ENCODE results near the gene DPP6.

The DPP6 gene

GRCh38 chr7:154881526-154881925 lies 829.3 kb downstream of the DPP6 start:
- no peak for DNase-seq (ENCODE audit: low read depth)

DNA sequence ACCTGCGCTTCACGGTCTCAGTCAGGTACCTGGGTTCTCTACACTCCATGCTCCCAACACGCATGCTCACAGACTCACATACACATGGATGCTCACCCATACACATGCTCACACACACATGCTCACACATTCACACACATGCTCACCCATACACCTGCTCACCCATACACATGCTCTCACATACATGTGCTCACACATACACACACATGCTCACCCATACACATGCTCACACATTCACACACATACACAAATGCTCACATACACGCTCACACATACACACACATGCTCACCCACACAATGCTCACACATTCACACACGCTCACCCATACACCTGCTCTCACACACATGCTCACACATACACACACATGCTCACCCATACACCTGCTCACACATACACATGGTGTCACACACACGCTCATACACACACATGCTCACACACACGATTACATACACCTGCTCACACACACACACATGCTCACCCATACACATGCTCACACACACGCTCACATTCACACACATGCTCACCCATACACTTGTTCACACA lies 830.8 kb downstream of the DPP6 start:
- DNase-seq (ENCODE audit: low read depth) = no peak

- no peak for DNase-seq (ENCODE audit: low read depth)
Observed at GRCh38 chr7:154884348-154884920, 832.2 kb downstream of the DPP6 start.

DNA sequence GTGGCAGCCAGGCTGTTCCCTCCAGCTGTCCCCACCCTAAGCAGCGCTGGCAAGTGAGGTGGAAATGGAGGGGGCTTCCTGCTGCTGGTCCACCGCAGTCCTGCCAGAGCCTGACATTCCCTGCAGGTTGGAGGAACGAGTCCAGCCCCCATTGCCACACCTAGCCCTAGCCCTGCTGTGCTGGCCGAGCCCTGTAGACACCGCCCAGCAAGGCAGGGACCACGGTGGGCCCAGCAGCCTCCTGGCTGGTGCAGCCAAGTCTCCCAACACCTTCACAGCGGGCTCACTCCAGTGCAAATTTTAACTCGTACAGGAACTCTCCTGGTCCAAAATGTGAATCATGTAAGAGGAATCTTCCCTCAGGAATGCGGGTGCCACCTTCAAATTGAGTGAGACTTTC lies 834.4 kb downstream of the DPP6 start:
- DNase-seq (ENCODE audit: low read depth) = no peak

- DNase-seq (ENCODE audit: low read depth) = no peak
Observed at GRCh38 chr7:154888690-154889089, 836.5 kb downstream of the DPP6 start.

- no peak for DNase-seq (ENCODE audit: low read depth)
Observed at GRCh38 chr7:154892459-154892858, 840.3 kb downstream of the DPP6 start.

GRCh38 chr7:154896076-154896475 lies 843.9 kb downstream of the DPP6 start:
- no peak for DNase-seq (ENCODE audit: low read depth)

DNA sequence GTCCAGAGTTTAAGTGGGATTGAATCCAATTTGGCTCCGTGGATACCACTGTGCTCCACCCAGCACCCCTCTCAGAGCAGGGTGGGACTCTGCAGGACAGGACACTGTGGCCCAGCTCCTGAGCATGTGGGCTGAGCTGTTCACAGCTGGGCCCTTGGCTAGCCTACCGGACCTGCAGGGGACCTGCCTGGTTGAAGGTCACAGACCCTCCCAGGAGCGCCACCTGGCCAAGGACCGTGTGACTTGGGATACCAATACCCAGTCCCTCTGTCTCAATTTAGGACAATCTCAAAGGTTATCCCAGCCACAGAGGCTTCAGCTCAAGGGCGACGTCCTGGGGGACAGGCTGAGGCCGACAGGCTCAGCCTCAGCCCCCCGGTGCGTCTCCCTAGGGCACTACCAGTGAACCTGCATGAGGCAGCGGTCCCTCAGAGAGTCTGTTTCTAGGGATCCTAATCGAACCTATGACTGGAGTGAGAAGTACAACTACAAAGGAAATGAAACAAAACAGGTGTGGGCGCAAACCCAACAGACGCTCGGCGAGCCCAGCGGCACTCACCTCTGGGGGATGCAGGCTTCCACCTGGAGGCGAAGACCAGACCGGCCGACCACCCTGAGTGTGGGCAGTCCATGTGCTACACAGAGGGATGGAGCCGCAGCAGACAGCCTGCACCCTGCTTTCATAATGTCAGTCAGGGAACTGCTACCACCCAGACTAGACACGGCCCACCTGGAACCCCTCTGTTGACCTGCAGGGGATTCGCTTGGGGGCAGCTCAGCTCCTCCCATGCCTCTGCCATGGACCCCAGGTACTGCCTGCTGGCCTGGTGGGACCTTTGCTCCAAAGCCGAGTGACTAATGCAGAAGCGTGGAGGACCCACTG lies 847.0 kb downstream of the DPP6 start:
- no peak for DNase-seq (ENCODE audit: low read depth)

DNA sequence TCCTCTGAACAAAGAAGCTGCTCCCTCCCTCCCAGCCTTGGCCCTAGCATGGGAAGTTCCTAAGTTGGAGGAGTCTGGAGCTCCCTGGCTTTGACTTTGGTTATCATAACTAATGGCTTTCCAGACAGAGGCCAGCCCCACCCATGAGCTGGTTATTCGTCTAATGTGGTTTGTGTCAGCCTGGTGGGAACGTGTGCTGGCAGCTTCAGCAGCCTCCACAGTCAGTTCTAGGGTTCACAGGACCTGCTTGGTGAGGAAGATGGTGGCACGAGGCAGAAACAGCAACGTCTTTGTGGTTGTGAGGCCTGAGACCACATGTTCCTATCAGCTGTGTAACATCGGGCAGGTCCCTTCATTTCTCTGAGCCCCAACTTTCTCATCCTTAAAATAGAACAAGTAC lies 847.7 kb downstream of the DPP6 start:
- no peak for DNase-seq (ENCODE audit: low read depth)

- DNase-seq (ENCODE audit: low read depth) = no peak
Observed at GRCh38 chr7:154902600-154903082, 850.4 kb downstream of the DPP6 start.

DNA sequence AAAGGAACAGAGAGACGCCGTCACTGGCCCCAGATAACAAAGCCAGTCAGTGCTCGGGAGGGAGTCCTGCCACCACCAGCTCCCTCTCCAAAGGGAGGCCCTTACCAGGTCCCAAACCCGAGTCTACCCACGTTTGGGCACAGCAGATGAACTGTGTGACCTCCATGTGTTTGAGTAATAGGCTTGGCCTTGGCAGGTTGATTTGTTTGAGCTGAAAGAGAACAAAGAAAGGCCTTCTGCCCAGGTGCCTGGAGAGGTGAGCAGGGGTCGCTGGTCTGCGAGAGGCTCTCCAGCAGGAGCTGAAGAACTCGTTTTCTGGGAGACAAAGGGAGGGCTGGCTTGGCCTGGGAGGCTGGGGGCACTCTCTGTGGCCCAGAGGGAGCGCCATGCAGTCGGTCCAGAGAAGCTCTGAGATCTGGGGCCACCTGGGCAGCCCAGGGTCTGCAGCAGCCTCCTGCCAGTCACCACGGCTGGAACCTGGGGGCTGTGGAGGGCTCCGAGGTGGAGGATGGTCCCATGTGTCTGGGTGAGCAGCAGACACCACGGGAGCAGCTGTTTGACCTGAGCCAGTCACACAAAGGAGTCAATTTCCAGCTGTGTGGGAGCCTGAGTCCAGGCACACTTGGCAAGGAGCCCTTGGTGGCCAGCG lies 851.0 kb downstream of the DPP6 start:
- DNase-seq (ENCODE audit: low read depth) = no peak

DNA sequence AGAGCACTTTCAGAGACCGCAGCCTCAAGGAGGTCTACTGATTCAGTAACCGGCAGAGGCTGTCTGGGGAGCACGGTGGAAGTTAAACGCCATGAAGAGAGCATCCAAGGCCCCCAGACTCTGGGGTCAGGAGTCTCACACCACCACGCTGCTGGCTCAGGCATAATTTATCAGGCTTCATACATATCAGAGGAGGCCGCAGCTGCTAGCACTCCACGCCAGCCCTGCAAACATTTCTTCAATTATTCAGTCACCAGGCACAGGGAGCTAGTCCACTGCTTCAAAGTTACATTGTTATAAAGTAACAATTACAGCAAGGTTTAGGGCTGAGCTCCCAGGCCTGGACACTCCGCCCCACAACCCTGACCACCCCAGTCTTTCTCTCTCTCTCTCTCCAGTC lies 852.9 kb downstream of the DPP6 start:
- no peak for DNase-seq (ENCODE audit: low read depth)

GRCh38 chr7:154905615-154906014 lies 853.4 kb downstream of the DPP6 start:
- no peak for DNase-seq (ENCODE audit: low read depth)

- no peak for DNase-seq (ENCODE audit: low read depth)
Observed at GRCh38 chr7:154906201-154906600, 854.0 kb downstream of the DPP6 start.

DNA sequence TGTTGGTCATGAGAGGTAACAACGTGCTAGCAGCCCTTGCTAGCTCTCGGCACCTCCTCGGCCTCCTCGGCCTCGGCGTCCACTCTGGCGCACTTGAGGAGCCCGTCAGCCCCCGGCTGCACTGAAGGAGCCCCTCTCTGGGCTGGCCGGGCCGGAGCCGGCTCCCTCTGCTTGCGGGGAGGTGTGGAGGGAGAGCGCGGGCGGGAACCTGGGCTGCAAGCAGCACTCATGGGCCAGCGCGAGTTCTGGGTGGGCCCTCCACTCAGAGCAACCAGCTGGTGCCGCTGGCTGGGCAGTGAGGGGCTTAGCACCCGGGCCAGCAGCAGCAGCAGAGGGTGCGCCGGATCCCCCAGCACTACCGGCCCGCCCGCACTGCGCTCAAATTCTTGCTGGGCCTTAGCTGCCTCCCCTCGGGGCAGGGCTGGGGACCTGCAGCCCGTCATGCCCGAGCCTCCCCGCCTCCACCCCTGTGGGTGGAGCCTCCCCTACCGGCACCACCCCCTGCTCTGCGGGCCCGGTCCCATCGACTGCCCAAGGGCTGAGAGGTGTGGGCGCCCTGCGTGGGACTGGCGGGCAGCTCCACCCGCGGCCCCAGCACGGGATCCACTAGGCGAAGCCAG lies 854.6 kb downstream of the DPP6 start:
- no peak for DNase-seq (ENCODE audit: low read depth)

DNA sequence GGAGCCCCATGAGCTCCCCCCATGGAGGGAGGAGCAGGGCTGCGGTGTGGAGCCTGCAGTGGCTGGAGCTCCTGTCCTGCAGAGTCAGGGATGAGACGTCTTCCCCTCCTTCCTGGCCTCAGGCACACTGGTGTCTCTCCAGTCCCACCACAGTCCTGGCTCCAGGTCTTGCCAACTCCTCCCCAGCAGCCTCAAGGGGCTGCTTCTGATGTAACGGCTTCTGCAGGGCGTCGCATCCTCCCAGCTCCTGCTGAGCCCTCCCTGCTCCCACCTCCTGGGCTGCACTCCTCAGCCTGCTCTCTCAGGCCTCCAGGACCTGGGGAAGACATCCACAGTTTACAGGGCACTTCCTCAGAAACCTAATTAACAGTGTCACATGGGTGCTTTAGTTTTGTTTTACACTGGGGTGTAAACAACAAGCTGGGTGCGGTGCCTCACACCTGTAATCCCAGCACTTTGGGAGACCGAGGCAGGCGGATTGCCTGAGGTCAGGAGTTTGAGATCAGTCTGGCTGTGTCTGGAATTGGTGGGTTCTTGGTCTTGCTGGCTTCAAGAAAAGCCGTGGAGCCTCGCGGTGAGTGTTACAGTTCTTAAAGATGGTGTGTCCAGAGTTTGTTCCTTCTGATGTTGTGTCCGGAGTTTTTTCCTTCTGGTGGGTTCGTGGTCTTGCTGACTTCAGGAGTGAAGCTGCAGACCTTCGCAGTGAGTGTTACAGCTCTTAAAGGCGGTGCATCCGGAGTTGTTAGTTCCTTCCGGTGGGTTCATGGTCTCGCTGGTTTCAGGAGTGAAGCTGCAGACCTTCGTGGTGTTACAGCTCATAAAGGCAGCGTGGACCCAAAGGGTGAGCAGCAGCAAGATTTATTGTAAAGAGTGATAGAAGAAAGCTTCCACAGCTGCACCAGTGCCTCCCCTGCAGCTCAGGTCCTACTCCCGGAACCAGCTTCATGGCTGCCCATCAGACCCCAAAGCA lies 855.7 kb downstream of the DPP6 start:
- no peak for DNase-seq (ENCODE audit: low read depth)

GRCh38 chr7:154909241-154910105 lies 857.3 kb downstream of the DPP6 start:
- DNase-seq (ENCODE audit: low read depth) = no peak

GRCh38 chr7:154910125-154910524 lies 857.9 kb downstream of the DPP6 start:
- no peak for DNase-seq (ENCODE audit: low read depth)

- DNase-seq (ENCODE audit: low read depth) = no peak
Observed at GRCh38 chr7:154910977-154911376, 858.8 kb downstream of the DPP6 start.

- no peak for DNase-seq (ENCODE audit: low read depth)
Observed at GRCh38 chr7:154911411-154911810, 859.2 kb downstream of the DPP6 start.
